ENCODE measurements around the gene AGBL5. TPM values are rescaled to one million over a fixed set of nuclear protein-coding genes. Genes with fewer than 3 reads are reported as not detected.

AGBL5 gene
- total RNA-seq, 1 experiment from 2014 or later: 55.4 TPM

DNA sequence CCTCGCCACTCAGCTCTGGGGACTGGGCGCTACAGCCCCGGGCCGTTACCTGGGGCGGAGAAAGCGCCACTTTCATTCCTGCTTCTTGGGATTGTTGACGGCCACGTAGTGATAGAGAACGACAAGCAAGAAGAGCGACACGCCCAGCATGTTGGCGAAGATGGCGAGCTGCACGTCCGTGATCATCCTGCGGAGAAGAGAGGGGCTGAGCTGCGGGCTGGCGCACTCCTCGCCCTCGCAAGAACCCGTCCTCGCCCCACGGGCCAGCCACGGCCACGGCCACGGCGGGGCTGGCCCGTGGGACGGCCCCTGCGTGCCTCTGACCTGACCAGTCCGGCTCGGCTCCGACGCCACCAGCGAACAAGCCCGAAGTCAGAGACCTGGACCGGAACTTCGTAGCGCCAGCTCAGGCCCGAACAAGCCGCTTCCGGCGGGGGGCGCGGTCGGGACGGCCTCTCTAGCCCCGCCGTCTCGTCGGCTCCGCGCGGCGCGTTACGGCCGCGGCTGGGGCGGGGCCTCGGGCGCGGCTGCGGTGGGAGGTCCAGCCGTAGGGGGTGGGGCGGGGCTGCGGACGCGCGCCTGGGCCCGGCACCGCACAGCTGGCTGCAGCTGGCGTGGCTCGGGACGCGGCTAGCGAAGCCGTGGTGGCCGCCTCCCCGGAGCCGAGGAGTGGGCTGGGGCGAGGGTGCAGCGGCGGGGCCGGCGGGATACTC, 20.0 kb downstream of the AGBL5 start, which contains the start of gene OST4:
Gene OST4, minus strand, starts transcription at position 378 of the 713 bp plus-strand sequence.
- Histone ChIP-seq H3K56ac (ENCODE audit: insufficient read length, low read depth, low read length) (no peak within 1 kb of the TSS), H2BK15ac (ENCODE audit: low read depth, low read length) (no peak within 1 kb of the TSS), H3K23ac (ENCODE audit: insufficient read length, low read depth, low read length) (no peak within 1 kb of the TSS), H4K8ac (replicated peaks; ENCODE audit: insufficient read length, low read depth, low read length) (no peak within 1 kb of the TSS), H3K79me2 (ENCODE audit: insufficient read depth, low read length) (peaks cover 5% of the 10 kb centered on the region; the same call in 1 of the 2 replicates), H2BK20ac (ENCODE audit: low read depth, low read length, poor library complexity, severe bottlenecking) (no peak within 1 kb of the TSS), H2BK12ac (ENCODE audit: insufficient read length, low read depth, low read length) (no peak within 1 kb of the TSS), H4K5ac (ENCODE audit: insufficient read length, low read depth, low read length) (no peak within 1 kb of the TSS), H3K4me1 (ENCODE audit: insufficient read depth, low read length) (no peaks in the 10 kb centered on the region), H3K27me3 (ENCODE audit: insufficient read depth, low read length) (no peaks in the 10 kb centered on the region), H2BK5ac (ENCODE audit: insufficient read length, low read length) (no peak within 1 kb of the TSS), H3K9ac (ENCODE audit: extremely low read depth, insufficient read length, low read length) (peak within 1 kb of the TSS; percentile 85), H2AFZ (ENCODE audit: low read length) (no peak within 1 kb of the TSS), H3K14ac (ENCODE audit: insufficient read depth, low read length) (peak within 1 kb of the TSS; percentile 45; the same call in 1 of the 2 replicates), H3K23me2 (ENCODE audit: insufficient read length, low read depth, low read length, poor library complexity, severe bottlenecking) (peaks cover 12% of the 10 kb centered on the region), H3K79me1 (ENCODE audit: insufficient read depth, low read depth, low read length, poor library complexity, severe bottlenecking) (peaks cover 2% of the 10 kb centered on the region), H3T11ph (ENCODE audit: low read length) (no peak within 1 kb of the TSS), H3K27ac (ENCODE audit: insufficient read length, low read depth, low read length) (no peak within 1 kb of the TSS), H3K18ac (ENCODE audit: insufficient read length, low read depth, low read length) (peak within 1 kb of the TSS; percentile 51), H3K4me2 (ENCODE audit: insufficient read depth, insufficient read length, low read length) (peak within 1 kb of the TSS; percentile 97), H4K20me1 (ENCODE audit: control insufficient read depth, insufficient read depth, insufficient read length) (no peaks in the 10 kb centered on the region), H2AK5ac (ENCODE audit: insufficient read length, low read length) (no peak within 1 kb of the TSS), H3K4ac (ENCODE audit: low read depth, low read length) (no peak within 1 kb of the TSS), H4K91ac (ENCODE audit: insufficient read length, low read depth, low read length) (no peak within 1 kb of the TSS), H2BK120ac (ENCODE audit: low read depth, low read length, poor library complexity, severe bottlenecking) (no peak within 1 kb of the TSS), H3K9me3 (ENCODE audit: control insufficient read depth, low read depth, low read length) (no peaks in the 10 kb centered on the region)
- H3K36me3 Mint-ChIP-seq (ENCODE audit: insufficient read depth in 1 of 3, low read depth in 3 of 3): peaks cover 18 to 38% (median 38%) of the 10 kb centered on the region in 3 experiments; a peak in 6 of 7 replicates
- H3K27me3 Mint-ChIP-seq (ENCODE audit: low read depth): peaks cover 12% of the 10 kb centered on the region
- DNase-seq: peak; percentile 93
- H3K4me1 Mint-ChIP-seq: peaks cover 14 to 17% of the 10 kb centered on the region in 2 experiments
- H3K9me3 Mint-ChIP-seq: no peaks in the 10 kb centered on the region; a peak in 1 of 5 replicates
- TF ChIP-seq, protein P1, sequence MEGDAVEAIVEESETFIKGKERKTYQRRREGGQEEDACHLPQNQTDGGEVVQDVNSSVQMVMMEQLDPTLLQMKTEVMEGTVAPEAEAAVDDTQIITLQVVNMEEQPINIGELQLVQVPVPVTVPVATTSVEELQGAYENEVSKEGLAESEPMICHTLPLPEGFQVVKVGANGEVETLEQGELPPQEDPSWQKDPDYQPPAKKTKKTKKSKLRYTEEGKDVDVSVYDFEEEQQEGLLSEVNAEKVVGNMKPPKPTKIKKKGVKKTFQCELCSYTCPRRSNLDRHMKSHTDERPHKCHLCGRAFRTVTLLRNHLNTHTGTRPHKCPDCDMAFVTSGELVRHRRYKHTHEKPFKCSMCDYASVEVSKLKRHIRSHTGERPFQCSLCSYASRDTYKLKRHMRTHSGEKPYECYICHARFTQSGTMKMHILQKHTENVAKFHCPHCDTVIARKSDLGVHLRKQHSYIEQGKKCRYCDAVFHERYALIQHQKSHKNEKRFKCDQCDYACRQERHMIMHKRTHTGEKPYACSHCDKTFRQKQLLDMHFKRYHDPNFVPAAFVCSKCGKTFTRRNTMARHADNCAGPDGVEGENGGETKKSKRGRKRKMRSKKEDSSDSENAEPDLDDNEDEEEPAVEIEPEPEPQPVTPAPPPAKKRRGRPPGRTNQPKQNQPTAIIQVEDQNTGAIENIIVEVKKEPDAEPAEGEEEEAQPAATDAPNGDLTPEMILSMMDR (conservative IDR thresholded peaks at IDR 0.05): no peak
- no CpG with 5 or more reads among the region's 86 CpGs for WGBS (ENCODE audit: extremely low coverage, insufficient read length, low lambda C conversion rate)
- H3K4me3 Mint-ChIP-seq: peak within 1 kb of the TSS; percentile 94 to 97
- peak within 1 kb of the TSS; percentile 88 to 97 (median 95) for H3K27ac Mint-ChIP-seq
